ENCODE results near the gene NUDT12. TPM values are rescaled to one million over a fixed set of nuclear protein-coding genes. Genes with fewer than 3 reads are reported as not detected.

NUDT12 gene
- total RNA-seq, 1 experiment from 2014 or later: 12.9 TPM

- ChIA-PET CTCF (no interaction called here), POLR2A (ENCODE audit: unreplicated experiment) (no interaction called here)
- TF ChIP-seq EZH2 (IDR thresholded peaks at IDR 0.05; ENCODE audit: low read depth): no peak
- no peak for TF ChIP-seq CTCF (conservative IDR thresholded peaks at IDR 0.05)
- Histone ChIP-seq H4K20me1 (ENCODE audit: insufficient read depth) (no peaks in the 10 kb centered on the region), H3F3A (ENCODE audit: insufficient read depth, low read depth) (no peaks in the 10 kb centered on the region), H3K27me3 (ENCODE audit: insufficient read depth, low read depth) (no peaks in the 10 kb centered on the region), H3K27ac (no peak overlapping the region), H3K4me2 (no peak overlapping the region), H3K9me2 (ENCODE audit: insufficient read depth) (no peaks in the 10 kb centered on the region), H3K9me3 (ENCODE audit: insufficient read depth, low read depth) (no peaks in the 10 kb centered on the region), H3K4me3 (no peak overlapping the region), H3K4me1 (replicated peaks; ENCODE audit: insufficient read depth) (no peaks in the 10 kb centered on the region), H2AFZ (no peak overlapping the region), H3K36me3 (ENCODE audit: low read depth) (no peaks in the 10 kb centered on the region), H3K79me2 (ENCODE audit: low read depth) (no peaks in the 10 kb centered on the region)
- DNase-seq: no peak
- BruUV-seq (replicated peaks): no TSS peak
- intact Hi-C loops (cut with micrococcal nuclease; ENCODE audit: unreplicated experiment): loop anchor here (5.0 kb wide), 1 partner anchor 218 kb away; no protein-coding TSS in a partner anchor
Observed at GRCh38 chr5:103589357-103589756, 26.8 kb upstream of the NUDT12 start.

- intact Hi-C loops (cut with micrococcal nuclease; ENCODE audit: unreplicated experiment): loop anchor here (1.0 to 5.0 kb wide), 2 partner anchors 220 to 592 kb away; no protein-coding TSS in a partner anchor
- Histone ChIP-seq H3F3A (ENCODE audit: insufficient read depth, low read depth) (no peaks in the 10 kb centered on the region), H3K9me2 (ENCODE audit: insufficient read depth) (no peaks in the 10 kb centered on the region), H3K4me3 (no peak overlapping the region), H3K4me1 (replicated peaks; ENCODE audit: insufficient read depth) (no peaks in the 10 kb centered on the region), H4K20me1 (ENCODE audit: insufficient read depth) (no peaks in the 10 kb centered on the region), H3K4me2 (no peak overlapping the region), H2AFZ (no peak overlapping the region), H3K79me2 (ENCODE audit: low read depth) (no peaks in the 10 kb centered on the region), H3K27ac (no peak overlapping the region), H3K27me3 (ENCODE audit: insufficient read depth, low read depth) (no peaks in the 10 kb centered on the region), H3K36me3 (ENCODE audit: low read depth) (no peaks in the 10 kb centered on the region), H3K9me3 (ENCODE audit: insufficient read depth, low read depth) (no peaks in the 10 kb centered on the region)
- no peak for DNase-seq
- no peak for TF ChIP-seq EZH2 (IDR thresholded peaks at IDR 0.05; ENCODE audit: low read depth)
- peak; percentile 69 for TF ChIP-seq CTCF (conservative IDR thresholded peaks at IDR 0.05)
- POLR2A ChIA-PET (ENCODE audit: unreplicated experiment): no interaction called here
- CTCF ChIA-PET: interaction anchor here (0.7 to 1.0 kb wide), 2 partner anchors 221 to 1371 kb away, joined by 3 read pairs; no protein-coding TSS in a partner anchor
- BruUV-seq (replicated peaks): no TSS peak
Observed at GRCh38 chr5:103587185-103587748, 24.7 kb upstream of the NUDT12 start.

- peak in 1 of 2 experiments; percentile 10 for DNase-seq
- Histone ChIP-seq H2AFZ (no peak overlapping the region), H3K27ac (no peak overlapping the region), H3K4me2 (no peak overlapping the region), H4K20me1 (ENCODE audit: insufficient read depth) (no peaks in the 10 kb centered on the region), H3K27me3 (ENCODE audit: insufficient read depth, low read depth) (no peaks in the 10 kb centered on the region), H3K9me3 (ENCODE audit: insufficient read depth, low read depth) (no peaks in the 10 kb centered on the region), H3K36me3 (ENCODE audit: low read depth) (no peaks in the 10 kb centered on the region), H3K4me3 (no peak overlapping the region), H3K4me1 (replicated peaks; ENCODE audit: insufficient read depth) (no peaks in the 10 kb centered on the region), H3K9me2 (ENCODE audit: insufficient read depth) (no peaks in the 10 kb centered on the region; the same call in 1 of the 2 replicates), H3F3A (ENCODE audit: insufficient read depth, low read depth) (no peaks in the 10 kb centered on the region), H3K79me2 (ENCODE audit: low read depth) (no peaks in the 10 kb centered on the region)
- intact Hi-C loops (cut with micrococcal nuclease; ENCODE audit: unreplicated experiment): no loop called here
- ChIA-PET POLR2A (ENCODE audit: unreplicated experiment) (no interaction called here), CTCF (interaction anchor here (1.2 kb wide), 1 partner anchor 226 kb away, joined by 3 read pairs; no protein-coding TSS in a partner anchor)
- BruUV-seq (replicated peaks): no TSS peak
- TF ChIP-seq EZH2 (IDR thresholded peaks at IDR 0.05; ENCODE audit: low read depth) (no peak), CTCF (conservative IDR thresholded peaks at IDR 0.05) (peak; percentile 72)
Observed at GRCh38 chr5:103582364-103582763, 19.8 kb upstream of the NUDT12 start.
